Activated CD8-positive, alpha-beta memory T cell treated with anti-CD3 and anti-CD28 coated beads for 1 hour (primary cell): Measurements from ENCODE around the gene ASCC2.
"Not testable (repeated sequence)": the region's sequence is repeated elsewhere in the genome, so short reads cannot be mapped to it uniquely, and the experiment has no call there.

ENCODE experiments used
- DNase-seq, 2 donors: peaks; one replicate each; pipeline ENCODE4 v3.0.0-alpha.2; 2020; ENCODE audit warnings: low read depth in 1 of 2; ENCODE audit errors: extremely low read depth in 1 of 2

The ASCC2 gene

DNA sequence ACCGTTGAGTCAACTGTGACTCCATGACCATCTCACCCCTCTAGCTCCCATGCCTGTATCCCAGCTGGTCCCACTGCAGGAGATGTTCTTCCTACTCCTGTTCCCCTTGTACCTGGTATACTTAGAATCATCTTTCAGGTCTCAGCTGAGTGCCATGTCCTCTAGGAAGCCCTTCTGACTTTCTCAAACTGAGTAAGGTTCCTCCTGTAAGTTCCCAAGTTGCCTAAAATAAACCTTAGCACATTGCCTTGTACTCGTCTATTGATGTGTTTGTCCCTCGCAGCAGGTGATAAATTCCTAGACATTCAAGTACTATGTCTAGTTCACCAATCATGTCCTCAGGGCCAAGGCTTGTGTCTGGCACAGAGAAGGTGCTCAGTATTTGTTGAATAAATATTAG is 18.4 kb upstream of the ASCC2 start:
- DNase-seq: no peak

DNA sequence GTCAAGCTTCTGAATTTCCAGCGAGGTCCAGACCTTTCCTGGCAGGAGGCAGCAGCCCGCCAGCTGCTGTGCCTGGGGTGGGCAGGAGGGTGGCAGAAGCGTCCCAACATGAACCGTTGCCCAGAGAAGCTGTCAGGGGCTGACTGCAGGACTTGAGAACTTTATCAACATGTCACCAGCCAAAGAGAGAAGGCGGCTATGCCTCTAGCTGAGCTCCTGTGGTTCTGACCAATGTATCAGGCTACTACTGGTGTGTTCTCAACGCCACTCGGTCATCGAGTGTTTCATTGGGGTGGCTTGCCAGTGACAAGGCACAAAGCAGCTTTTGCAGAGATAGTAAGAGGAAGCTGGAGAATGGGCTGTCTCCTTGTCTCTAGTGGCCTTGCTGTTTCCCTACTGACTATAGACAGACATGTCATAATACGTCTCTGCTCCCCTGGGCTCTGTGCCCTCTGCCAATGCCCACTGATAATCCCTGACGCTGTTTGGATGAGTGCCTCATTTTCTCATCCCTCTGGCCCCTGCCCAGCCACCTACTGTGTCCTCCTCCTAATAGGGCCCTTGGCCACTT is 17.6 kb upstream of the ASCC2 start:
- DNase-seq: no peak

DNA sequence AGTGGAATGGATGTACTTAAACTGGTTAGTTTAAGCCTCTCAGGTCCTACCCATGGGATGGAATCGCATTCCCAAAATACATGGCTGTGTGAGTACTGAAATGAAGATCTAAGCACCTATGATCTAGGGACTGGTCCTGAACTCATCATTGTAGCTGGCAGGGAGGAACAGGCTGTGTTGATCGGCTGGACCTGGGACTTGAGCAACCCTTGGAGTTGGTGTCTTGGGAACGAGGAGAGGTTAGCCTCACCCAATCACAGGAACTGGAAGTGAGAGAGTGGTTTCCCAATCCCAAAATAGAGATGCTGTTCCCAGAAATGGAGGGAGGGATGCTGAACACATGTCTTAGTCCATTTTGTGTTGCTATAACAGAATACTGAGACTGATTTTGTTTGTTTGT is 16.4 kb upstream of the ASCC2 start:
- DNase-seq: no peak

DNA sequence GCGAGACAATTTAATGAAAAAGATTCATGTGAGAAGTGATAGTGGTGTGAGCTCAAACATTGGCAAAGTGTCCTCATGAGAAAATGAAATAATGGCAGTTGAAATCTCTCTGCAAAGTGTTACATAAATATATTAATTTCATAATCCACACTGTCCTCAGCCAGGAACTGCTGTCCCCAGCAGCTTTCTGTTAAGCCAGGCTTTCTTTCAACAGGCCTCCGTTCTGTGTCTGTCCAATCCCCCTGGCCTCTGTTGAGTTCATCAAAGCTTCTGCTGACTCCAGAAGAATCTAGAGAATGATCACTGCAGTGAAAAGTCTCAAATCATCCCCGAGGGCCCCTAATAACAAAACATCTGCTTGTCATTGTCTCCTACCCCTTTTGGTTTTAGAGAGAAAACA is 10.0 kb upstream of the ASCC2 start:
- DNase-seq: no peak

DNA sequence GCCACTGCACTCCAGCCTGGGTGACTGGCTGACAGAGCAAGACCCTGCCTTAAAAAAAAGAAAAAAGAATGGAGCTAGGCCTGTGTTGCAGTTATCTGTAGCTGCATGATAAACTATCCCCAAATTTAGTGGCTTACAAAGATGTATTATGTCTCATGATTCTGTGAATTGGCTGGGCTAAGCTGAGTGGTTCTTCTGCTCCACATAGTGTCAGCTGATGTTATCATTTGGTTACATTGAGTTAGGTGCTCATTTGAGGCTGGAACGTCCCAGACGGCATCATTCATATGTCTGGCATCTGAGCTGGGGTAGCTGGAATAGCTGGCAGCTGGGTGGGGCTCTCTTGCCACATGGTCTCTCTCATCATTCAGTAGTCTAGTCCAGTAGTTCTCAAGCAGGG is 8.2 kb upstream of the ASCC2 start:
- DNase-seq: no peak

DNA sequence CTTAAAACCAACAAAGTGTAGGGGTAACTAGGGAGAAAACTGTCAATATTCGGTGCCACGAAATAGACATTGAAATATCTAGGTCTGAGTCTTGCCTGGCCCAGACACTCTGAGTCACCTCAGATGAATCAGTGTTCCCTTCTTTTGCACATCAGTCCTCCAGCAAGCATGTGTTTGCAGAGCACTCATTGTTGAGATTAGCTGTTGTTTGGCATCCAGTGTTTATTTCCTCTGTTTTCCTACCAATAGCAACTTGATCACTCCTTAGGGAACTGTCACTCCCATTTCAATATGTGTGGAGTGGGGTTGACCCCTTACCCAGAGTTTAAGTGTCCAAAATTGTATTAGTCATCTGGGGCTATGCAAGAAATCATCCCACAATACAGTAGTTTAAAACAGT is 4.7 kb upstream of the ASCC2 start:
- no peak for DNase-seq

DNA sequence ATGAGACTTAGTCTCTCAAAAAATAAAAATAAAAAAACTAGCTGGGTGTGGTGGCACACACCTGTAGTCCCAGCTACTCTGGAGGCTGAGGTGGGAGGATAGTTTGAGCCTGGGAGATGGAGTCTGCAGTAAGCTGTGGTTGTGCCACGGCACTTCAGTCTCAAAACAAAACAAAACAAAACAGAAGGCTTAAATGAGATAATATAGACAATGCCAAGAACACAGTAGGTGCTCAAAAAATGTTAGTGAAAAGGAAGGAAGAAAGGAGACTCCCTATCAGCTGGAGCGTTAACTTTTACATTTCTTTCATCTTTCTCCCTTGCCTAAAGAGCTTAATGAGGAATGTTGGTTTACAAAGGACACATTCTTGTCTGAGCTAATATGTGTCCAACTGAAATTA is 4.1 kb upstream of the ASCC2 start:
- no peak for DNase-seq

DNA sequence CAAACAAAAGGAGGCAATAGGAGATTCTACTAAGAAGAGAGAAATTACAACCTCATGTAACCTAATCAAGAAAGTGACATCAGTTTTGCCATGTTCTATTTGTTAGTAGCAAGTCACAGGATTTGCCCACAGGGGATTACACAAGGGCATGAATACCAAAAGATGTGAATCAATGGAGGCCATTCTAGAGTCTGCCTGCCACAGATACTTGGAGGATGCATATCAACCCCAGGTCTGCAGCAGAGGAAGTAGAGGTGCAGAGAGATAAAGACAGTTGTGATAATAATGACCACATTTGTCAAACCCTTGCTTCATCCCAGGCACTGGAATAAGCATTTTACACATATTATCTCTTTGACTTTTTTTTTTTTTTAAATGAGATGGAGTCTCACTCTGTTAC is 2.4 kb upstream of the ASCC2 start:
- no peak for DNase-seq

DNA sequence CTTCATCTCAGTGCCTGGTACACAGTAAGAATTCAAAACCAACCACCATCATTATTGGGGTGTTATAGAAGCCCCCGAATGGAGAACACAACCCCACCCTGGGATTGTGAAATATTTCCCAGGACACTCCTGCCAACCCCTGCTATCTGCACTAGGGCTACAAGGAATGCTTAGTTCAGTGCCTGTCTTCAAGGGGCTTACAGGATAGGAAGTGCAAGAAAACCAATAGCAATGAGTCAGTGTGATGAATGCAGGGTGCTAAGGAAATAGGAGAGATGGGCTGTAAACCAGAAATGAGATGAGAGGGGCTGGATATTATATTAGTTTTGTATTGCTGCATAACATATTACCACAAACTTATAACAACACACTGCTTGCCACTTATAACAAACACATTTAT is 965 bp upstream of the ASCC2 start:
- DNase-seq: no peak

DNA sequence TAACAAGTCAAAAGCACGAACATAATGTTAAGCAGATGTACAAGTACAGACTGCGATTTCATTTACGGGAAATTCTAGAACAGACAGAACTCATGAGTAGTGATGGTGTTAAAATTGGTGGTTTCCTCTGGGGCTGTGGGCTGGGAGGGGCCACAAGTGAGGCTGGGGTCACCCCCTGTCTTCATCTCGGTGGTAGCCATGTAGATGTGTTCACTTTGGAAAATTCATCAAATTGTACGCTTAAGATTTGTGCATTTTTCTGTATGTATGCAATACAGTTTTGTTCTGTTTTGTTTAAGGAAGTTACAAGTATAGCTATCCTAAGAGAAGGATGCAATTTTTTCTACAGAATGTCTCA is 504 bp upstream of the ASCC2 start:
- DNase-seq: no peak

DNA sequence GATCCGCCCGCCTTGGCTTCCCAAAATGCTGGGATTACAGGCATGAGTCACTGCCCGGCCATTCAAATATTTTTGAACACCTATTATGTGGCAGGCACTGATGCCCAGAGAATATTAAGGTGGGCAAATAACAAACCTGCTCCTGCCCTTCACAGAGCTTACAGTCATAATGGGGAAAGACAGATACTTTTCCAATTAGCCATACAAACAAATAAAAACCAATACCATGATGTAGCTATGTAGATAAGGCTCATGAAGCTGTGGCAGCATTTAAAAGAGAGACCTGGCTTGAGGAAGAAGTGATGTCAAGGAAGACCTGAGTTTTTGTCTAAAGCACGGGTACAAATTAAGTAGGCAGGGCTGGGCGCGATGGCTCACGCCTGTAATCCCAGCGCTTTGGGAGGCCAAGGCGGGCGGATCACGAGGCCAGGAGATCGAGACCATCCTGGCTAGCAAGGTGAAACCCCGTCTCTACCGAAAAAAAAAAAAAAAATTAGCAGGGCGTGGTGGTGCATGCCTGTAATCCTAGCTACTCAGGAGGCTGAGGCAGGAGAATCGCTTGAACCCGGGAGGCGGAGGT is 1.2 kb downstream of the ASCC2 start:
- DNase-seq: not testable (repeated sequence)

DNA sequence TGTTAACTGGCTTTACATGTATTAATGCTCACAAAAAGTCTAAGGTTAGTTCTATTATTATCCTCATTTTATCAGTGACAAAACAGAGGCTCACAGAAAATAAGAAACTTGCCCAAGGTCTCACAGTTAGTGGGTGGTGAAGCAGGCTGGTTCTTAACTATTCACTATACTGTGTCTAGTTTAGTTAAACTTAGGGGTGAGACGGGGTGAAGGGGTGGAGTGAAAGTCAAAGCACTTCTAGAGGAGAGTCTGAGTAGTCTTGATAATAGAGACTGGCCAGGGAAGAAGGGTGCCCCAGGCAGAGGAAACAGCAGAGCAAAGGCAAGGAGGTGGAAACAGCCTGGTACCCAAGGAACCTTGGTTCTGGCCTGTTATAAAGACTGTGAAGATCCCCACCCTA is 4.0 kb downstream of the ASCC2 start:
- no peak for DNase-seq

DNA sequence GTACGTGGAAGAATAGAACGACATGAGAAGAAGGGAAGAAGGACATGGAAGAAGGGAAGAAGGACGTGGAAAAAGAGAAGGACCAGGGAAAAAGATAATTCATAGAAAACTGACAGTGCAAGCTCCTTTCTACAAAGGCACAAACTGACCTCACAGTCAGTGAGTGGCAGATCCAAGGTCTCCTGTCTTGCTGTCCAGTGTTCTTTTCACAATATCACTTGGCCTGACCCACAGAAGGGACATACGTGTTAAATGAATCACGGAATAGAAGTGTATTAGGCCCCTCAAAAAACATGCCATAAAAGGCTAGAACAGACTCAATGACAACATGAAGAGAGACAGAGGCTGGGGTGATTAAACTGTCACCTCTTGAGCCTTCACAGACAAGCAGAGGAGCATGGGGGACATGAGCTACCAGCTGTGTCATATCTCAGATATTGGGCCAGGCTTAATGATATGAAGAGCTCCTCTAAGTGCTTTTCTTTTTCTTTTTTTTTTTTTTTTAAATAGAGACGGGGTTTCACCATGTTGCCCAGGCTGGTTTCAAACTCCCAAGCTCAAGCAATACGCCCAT is 4.6 kb downstream of the ASCC2 start:
- DNase-seq: no peak

DNA sequence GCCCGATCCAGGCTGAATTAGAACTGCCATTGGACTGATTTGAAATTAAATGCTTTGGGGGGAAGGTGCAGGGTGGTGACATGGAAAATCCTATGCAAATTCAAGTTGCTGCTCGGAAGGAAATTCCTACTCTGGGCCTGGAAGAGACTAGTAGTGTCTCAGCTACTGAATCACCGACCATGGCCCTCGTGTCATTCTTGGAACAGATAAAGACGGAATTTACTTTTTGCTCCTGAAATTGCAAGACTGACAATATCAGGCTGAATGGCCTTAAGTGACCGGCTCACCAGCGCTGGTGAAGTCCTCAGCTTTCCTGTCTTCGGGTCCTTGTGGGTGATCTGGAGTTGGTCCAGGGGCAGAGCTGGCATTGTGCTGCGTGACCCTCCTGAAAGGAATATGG is 6.1 kb downstream of the ASCC2 start:
- DNase-seq: no peak

DNA sequence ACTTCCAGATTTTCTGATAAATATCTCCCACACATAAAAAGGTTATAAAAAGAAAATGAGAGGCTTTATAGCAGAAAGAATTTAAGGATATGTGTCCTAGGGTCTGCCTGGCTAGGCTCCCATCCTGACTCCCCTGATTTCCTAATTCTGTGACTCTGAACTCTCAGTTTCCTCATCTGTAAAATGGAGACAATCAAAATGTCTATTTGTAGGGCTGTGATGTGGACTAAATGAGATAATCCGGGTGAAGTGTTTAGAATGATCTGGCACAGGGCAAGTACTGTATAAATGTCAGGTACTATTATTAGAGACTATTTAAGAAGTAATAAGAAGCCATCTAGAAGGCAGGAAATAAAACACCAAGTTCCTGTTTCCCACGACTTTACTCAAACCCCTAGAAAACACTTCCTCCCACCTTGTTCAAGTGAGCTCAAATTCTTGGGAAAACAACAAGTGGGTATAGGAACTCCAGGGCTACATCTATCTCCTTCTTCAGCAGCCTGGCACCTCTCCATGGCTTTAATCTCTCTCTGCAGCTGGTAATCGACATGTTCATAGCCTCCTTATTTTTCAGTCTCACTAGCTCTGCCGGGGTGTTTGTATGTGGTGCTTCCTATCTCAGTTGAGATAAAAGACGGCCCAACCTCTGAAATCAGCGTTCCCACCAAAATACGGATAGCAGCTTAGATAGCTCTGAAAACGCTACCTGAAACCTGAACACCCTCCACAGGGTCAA is 6.7 kb downstream of the ASCC2 start:
- no peak for DNase-seq

DNA sequence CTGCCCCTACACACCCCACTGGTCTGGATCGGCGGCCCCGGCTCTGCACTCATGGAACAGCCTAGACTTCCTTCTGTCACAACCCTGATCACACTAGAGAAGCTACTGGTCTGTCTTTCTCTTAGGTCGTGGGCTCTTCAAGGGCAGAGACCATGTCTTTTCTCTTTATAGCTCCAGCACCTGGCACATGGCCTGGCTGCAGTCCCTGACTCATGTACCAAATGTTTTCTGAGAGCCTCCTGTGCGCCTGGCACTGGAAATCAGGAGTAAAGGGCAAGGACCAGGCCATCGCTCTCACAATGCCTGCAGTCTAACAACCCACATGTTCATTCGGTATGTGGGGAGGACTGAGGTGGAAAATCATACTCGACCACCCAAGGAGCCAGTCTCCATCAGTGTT is 7.5 kb downstream of the ASCC2 start:
- no peak for DNase-seq

DNA sequence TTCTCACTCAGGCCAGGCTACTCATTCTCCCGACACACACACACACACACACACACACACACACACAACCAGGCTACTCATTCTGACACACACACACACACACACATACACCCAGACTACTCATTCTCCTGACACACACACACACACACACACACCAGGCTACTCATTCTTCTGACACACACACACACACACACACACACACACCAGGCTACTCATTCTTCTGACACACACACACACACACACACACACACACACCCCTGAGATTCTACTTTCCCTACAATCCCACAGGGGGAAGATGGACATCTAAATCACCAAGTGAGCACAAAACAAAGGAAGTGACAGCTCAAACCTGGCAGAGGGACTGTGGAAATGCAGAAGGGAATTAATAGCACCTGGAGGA is 10.3 kb downstream of the ASCC2 start:
- not testable (repeated sequence) for DNase-seq

DNA sequence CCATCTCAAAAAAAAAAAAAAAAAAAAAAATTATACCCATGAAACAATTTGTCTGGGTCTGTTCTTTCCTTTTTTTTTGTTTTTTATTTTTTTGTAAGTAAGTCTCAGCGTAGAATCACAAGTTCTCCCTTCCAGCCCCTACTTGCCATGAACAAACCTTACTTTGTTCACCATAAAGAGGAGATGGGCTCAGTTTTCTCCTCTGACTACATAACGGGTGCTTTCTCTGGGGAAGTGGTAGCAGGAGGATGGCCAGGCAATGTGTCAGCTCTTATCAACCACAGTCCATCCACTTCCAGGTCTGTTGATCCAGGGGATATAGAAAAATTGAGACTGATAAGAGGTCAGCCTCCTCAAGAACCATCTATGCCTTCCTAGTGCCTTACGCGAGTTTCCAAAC is 11.0 kb downstream of the ASCC2 start:
- no peak for DNase-seq

DNA sequence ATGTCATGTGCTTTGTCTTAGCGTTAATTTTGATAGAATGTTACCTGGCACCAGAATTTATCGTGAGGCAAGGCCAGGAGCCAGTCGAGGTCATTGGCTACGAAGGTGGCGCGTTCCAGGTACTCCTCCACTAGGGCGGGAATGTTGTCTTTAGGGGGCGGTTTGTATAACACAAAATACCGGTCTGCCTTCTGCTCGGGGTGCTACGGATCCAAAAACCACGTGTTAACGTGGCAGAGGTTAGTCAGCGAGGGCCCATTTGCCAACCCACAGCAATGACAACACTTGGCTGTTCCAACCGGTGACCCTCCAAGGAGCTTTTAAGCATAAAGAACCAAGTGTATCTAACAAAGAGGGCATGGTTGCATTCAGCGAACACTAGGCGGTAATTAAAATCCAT is 12.5 kb downstream of the ASCC2 start:
- no peak for DNase-seq

DNA sequence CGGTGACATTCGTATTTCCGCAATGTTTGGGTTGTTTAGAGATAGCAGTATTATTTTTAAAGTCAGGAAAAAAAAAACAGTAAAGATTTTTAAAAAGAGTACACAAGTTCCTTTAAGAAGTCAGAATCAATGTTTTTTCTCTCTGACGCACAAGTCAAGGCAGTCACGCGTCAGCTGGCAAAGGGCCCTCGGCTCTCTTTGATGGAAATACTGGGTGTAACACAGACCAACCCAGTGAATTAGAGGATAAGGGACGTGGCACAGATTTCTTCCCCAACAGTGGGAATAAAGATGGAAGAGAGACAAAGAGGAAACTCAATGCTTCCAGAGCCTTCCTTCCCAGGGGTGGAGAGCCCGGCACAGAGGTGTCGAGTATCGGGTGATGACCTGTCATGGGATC is 13.4 kb downstream of the ASCC2 start:
- no peak for DNase-seq

DNA sequence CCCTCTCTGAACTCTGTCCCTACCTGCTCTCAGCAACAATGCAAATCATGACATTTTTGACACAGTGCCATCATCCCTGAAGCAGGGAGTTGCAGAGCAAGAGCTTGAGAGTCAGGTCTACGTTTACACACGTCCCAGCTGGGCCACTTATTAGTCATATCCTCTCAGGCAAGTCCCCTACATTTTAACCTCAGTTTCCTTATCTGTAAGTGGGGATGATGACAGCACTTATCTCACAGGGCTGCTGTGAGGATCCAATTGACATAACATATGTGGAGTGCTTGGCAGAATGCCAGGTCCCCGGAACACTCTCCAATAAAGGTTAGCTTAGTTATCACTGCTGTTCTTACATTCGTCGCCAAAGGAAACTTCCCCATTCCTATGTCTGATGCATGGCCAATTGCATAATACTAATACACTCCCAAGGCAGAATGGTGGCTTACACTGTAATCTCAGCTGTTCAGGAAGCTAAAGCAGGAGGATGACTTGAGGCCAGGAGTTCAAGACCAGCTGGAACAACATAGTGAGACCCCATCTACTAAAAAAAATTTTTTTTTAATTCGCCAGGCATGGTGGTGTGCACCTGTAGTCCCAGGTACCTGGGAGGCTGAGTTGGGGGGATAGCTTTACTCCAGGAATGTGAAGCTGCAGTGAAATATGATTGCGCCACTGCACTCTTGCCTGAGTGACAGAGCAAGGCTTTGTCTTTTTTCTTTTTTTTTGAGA is 16.6 kb downstream of the ASCC2 start:
- DNase-seq: no peak

DNA sequence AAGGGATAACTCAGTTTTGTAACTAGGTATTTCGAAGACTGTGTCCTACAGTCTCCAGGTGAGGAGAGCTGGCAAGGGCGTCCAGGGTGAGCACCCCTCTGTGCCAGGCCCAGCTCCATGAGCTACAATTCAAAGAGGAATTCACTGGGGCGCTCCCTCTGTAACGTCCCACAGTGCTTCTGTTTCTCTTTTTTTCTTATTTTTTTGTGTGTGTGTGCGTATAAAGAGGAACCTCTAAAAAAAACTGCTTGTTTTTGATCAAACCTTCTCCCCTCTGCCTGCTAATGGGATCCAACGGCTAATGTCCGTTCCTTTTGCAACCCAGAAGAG is 17.1 kb downstream of the ASCC2 start:
- DNase-seq: no peak
